ENCODE results near the gene CXCL11. TPM values are rescaled to one million over a fixed set of nuclear protein-coding genes. Genes with fewer than 3 reads are reported as not detected.

Gene CXCL11
- total RNA-seq, 1 donor from 2014 or later, result not detected

DNA sequence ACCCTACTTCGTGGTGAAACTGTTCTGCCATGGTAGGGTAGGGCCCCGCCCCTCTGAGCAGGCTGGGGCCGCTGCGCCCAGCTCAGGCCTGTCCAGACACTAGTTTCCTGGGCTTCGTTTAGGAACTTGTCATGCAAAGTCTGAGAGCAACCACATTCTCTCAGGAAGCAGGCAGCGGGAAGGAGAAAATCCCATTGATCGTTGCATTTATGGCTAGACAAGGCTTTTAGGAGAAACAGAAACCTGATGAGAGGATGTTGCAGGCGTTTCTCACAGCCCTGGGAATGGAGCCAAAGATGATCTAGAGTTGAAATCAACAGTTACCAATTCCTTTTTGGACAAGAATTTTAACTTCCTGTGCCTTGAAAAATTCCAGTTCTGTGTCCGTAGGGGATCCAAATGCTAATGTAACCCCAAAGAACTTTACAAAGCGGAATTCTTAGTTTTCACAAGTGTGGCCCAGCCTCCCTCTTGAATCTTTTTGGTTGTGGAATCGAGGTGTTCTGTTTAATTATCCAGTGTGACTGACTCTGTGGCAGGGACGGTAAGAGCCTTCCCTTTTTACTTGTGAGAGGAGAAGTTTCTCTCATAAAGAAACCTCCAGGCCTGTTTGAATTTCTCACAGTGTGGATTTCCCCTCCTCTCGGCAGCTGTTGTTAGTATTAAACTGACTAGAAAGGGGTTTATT lies 24.0 kb downstream of the CXCL11 start:
- Mint-ChIP-seq H3K9me3 (no peaks in the 10 kb centered on the region), H3K27ac (peak overlapping the region; percentile 89), H3K36me3 (no peaks in the 10 kb centered on the region), H3K27me3 (ENCODE audit: low read depth) (peaks cover 16% of the 10 kb centered on the region), H3K4me3 (no peak overlapping the region), H3K4me1 (peaks cover 16% of the 10 kb centered on the region)
- TF ChIP-seq, protein P1, sequence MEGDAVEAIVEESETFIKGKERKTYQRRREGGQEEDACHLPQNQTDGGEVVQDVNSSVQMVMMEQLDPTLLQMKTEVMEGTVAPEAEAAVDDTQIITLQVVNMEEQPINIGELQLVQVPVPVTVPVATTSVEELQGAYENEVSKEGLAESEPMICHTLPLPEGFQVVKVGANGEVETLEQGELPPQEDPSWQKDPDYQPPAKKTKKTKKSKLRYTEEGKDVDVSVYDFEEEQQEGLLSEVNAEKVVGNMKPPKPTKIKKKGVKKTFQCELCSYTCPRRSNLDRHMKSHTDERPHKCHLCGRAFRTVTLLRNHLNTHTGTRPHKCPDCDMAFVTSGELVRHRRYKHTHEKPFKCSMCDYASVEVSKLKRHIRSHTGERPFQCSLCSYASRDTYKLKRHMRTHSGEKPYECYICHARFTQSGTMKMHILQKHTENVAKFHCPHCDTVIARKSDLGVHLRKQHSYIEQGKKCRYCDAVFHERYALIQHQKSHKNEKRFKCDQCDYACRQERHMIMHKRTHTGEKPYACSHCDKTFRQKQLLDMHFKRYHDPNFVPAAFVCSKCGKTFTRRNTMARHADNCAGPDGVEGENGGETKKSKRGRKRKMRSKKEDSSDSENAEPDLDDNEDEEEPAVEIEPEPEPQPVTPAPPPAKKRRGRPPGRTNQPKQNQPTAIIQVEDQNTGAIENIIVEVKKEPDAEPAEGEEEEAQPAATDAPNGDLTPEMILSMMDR (IDR thresholded peaks at IDR 0.05; ENCODE audit: unreplicated experiment), result no peak
- no peak for DNase-seq (ENCODE audit: low spot score in 2 of 2, unreplicated experiment in 2 of 2)

DNA sequence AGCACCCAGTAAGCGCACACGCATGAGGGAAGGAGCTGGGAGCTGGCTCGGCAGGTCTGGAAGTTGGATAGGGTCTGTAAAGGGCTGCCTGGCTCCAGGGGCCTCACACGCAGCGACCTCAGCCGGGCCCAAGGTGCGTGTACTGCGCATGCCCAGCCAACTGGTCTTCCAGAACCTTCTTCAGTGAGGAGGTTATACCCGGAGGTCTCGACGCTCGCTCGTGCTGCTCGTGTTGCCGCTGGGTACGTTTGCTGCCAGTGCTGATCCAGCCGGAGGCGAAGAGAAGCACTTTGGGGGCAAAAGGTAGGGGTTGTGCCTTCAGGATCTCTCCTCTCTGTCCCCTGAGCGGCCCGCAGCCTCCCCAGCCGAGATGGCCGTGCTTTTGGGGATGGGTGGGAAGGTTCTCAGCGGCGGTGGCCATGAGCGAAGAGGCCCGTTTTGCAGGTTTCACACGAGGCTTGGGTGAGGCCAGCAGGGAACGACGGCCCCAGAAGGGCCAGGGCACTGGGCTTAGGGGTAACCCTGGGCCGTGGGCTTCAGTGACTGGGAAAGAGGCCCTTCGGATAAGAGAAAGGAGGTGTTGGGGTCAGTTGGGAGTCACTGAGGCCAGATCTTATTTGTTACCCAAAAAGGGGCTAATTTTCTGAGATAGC lies 24.7 kb downstream of the CXCL11 start:
- Mint-ChIP-seq H3K36me3 (no peaks in the 10 kb centered on the region), H3K9me3 (no peaks in the 10 kb centered on the region), H3K27ac (peak overlapping the region; percentile 89), H3K4me1 (peaks cover 16% of the 10 kb centered on the region), H3K4me3 (no peak overlapping the region), H3K27me3 (ENCODE audit: low read depth) (peaks cover 18% of the 10 kb centered on the region)
- no peak for DNase-seq (ENCODE audit: low spot score in 2 of 2, unreplicated experiment in 2 of 2)
- TF ChIP-seq, protein P1 (IDR thresholded peaks at IDR 0.05; ENCODE audit: unreplicated experiment), result no peak

DNA sequence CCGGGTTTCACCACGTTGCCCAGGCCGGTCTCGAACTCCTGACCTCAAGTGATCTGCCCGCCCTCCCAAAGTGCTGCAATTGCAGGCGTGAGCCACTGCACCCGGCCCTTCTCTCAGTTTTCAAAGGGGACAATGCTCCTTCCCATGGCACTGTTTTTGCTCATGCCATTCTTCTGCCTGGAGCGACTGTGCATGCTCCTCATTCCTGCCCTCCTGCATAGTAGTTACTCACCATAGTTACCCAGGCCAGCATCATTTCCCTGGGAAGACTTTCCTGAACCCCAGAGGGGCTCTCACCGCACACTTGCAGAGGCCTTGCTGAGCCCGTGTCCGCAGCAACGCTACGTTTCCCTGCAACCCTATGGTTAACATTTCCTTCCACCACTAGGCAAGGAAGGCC lies 25.3 kb downstream of the CXCL11 start:
- Mint-ChIP-seq H3K27ac (no peak overlapping the region), H3K4me1 (peaks cover 16% of the 10 kb centered on the region), H3K36me3 (no peaks in the 10 kb centered on the region), H3K4me3 (no peak overlapping the region), H3K27me3 (ENCODE audit: low read depth) (peaks cover 24% of the 10 kb centered on the region), H3K9me3 (no peaks in the 10 kb centered on the region)
- no peak for DNase-seq (ENCODE audit: low spot score in 2 of 2, unreplicated experiment in 2 of 2)
- TF ChIP-seq, protein P1 (IDR thresholded peaks at IDR 0.05; ENCODE audit: unreplicated experiment), result no peak

GRCh38 chr4:76009311-76009710 lies 26.6 kb downstream of the CXCL11 start:
- DNase-seq (ENCODE audit: low spot score in 2 of 2, unreplicated experiment in 2 of 2), result no peak
- TF ChIP-seq, protein P1 (IDR thresholded peaks at IDR 0.05; ENCODE audit: unreplicated experiment), result no peak
- Mint-ChIP-seq H3K27me3 (ENCODE audit: low read depth) (peaks cover 26% of the 10 kb centered on the region), H3K27ac (no peak overlapping the region), H3K36me3 (no peaks in the 10 kb centered on the region), H3K9me3 (no peaks in the 10 kb centered on the region), H3K4me1 (peaks cover 16% of the 10 kb centered on the region), H3K4me3 (no peak overlapping the region)

DNA sequence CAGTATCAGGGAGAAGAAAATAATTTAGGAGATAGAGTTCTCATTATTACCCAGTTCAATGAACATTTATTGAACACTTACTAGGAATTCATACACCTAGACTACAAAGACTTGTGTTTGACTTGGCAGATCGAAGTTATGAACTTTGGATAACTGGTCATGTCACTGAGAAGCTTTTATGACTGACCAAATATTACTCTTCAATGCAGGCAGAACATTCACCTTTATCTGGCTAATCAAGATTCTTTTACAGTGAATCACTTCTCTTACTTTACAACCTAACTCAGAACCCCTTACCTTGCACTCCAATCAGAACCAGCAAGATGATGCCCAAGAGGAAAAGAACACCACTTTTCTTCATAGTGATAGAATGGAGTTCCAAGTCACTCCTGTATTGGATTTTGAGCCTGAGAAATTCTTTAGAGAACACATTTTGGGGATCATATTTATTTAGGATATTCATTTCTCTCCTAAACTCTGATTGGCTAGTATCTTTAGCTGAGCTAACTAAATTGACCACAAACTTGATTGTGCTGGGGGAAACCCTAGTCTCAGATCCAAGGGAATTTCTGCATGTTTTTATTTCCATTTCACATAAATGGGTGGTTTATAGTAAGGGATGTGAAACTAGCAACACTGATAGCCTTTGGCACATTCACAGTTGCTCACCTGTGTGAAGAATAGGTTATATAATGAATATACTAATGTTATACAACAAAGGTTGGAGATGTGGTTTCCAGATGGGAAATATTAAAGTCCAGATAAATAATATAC lies 28.6 kb downstream of the CXCL11 start, which contains the start of gene CXCL9:
TSS of gene CXCL9 (minus strand) at position 421 of the 774 bp plus-strand sequence. CDS start at position 361, 60 bp downstream.
- Mint-ChIP-seq H3K4me3 (no peak within 1 kb of the TSS), H3K27me3 (ENCODE audit: low read depth) (peaks cover 43% of the 10 kb centered on the region), H3K36me3 (no peaks in the 10 kb centered on the region), H3K27ac (no peak within 1 kb of the TSS), H3K9me3 (no peaks in the 10 kb centered on the region), H3K4me1 (peaks cover 10% of the 10 kb centered on the region)
- DNase-seq (ENCODE audit: low spot score in 2 of 2, unreplicated experiment in 2 of 2), result no peak
- TF ChIP-seq, protein P1 (IDR thresholded peaks at IDR 0.05; ENCODE audit: unreplicated experiment), result no peak
